Activated CD4-positive, alpha-beta T cell treated with anti-CD3 and anti-CD28 coated beads for 36 hours (primary cell): ENCODE data around the gene TRNT1. TPM values are rescaled to one million over a fixed set of nuclear protein-coding genes. Genes with fewer than 3 reads are reported as not detected.

Experiments used
- total RNA-seq, 2 experiments: library from RNA; stranded (reverse); gene quantifications; one replicate each; pipeline ENCODE4 v1.2.3, GENCODE V29; 2021

The TRNT1 gene
- total RNA-seq, 2 experiments from 2014 or later, result 51.4 to 58.2 TPM

Other genes starting within 250 kb of the TRNT1 start
- under 1 TPM; 0.28 to 0.30 TPM for gene IL5RA, start 16.6 kb upstream of the TRNT1 start, total RNA-seq
- 10 to 100 TPM; 38.4 to 42.6 TPM for gene CRBN, start 52.8 kb downstream of the TRNT1 start, total RNA-seq